GM23338 (cell line): ENCODE results near the gene NHLRC4. TPM values are rescaled to one million over a fixed set of nuclear protein-coding genes. Genes with fewer than 3 reads are reported as not detected.

Experiments used
- ATAC-seq: fragments of 200-7000 bp; cut with Tn5 transposase; 3 replicates; pipeline ENCODE4 v1.9.1; 2020
- DNase-seq: peaks from one replicate; pipeline ENCODE4 v3.0.0-alpha.2; 2015; ENCODE audit warnings: low spot score
- H2AFZ ChIP-seq: fragments of 200-600 bp; sonication (generic); 2 replicates; pipeline ENCODE4 v1.8.0; 2016; ENCODE audit warnings: antibody characterized with exemption, mild to moderate bottlenecking, moderate library complexity
- H3F3A ChIP-seq: fragments of 200-600 bp; sonication (generic); replicated peaks from 2 replicates; pipeline ENCODE4 v1.8.0; 2017; ENCODE audit warnings: antibody characterized with exemption, mixed run types, low read depth
- H3K27ac ChIP-seq: fragments of 200-600 bp; sonication (generic); 2 replicates; pipeline ENCODE4 v1.6.1; 2016; ENCODE audit warnings: low read depth
- H3K27me3 ChIP-seq: fragments of 200-600 bp; sonication (generic); 2 replicates; pipeline ENCODE4 v1.8.0; 2016; ENCODE audit warnings: mild to moderate bottlenecking, mixed run types, moderate library complexity; ENCODE audit not compliant: insufficient read depth
- H3K36me3 ChIP-seq: fragments of 200-600 bp; sonication (generic); 2 replicates; pipeline ENCODE4 v1.8.0; 2016; ENCODE audit warnings: mild to moderate bottlenecking; ENCODE audit not compliant: insufficient read depth
- H3K4me1 ChIP-seq: fragments of 200-600 bp; sonication (generic); 2 replicates; pipeline ENCODE4 v1.8.0; 2016; ENCODE audit warnings: mild to moderate bottlenecking, moderate library complexity; ENCODE audit not compliant: insufficient read depth
- H3K4me2 ChIP-seq: fragments of 200-600 bp; sonication (generic); 2 replicates; pipeline ENCODE4 v1.7.1; 2017; ENCODE audit warnings: mixed run types
- H3K4me3 ChIP-seq: fragments of 200-600 bp; sonication (generic); 2 replicates; pipeline ENCODE4 v1.6.1; 2016; ENCODE audit warnings: mixed run types
- H3K79me2 ChIP-seq: fragments of 200-600 bp; sonication (generic); replicated peaks from 2 replicates; pipeline ENCODE4 v1.8.0; 2017; ENCODE audit warnings: mild to moderate bottlenecking; ENCODE audit not compliant: insufficient read depth
- H3K9me2 ChIP-seq: fragments of 200-600 bp; sonication (generic); 2 replicates; pipeline ENCODE4 v1.8.0; 2017; ENCODE audit not compliant: insufficient read depth
- H4K20me1 ChIP-seq: fragments of 200-600 bp; sonication (generic); replicated peaks from 2 replicates; pipeline ENCODE4 v1.8.0; 2017; ENCODE audit warnings: mild to moderate bottlenecking; ENCODE audit not compliant: insufficient read depth
- H3K27ac Mint-ChIP-seq: 2 replicates; pipeline ENCODE4 v1.8.0; 2020; ENCODE audit warnings: inconsistent platforms, mild to moderate bottlenecking, moderate library complexity, mixed read lengths
- H3K27me3 Mint-ChIP-seq: 3 replicates; pipeline ENCODE4 v1.8.0; 2022; ENCODE audit warnings: low read depth, mild to moderate bottlenecking, moderate library complexity, mixed read lengths, inconsistent platforms; ENCODE audit not compliant: insufficient read depth, poor library complexity
- H3K36me3 Mint-ChIP-seq: 3 replicates; pipeline ENCODE4 v1.8.0; 2021; ENCODE audit warnings: low read depth, mild to moderate bottlenecking, inconsistent platforms, moderate library complexity, mixed read lengths
- H3K4me1 Mint-ChIP-seq: 3 replicates; pipeline ENCODE4 v1.8.0; 2020; ENCODE audit warnings: mild to moderate bottlenecking, inconsistent platforms, mixed read lengths
- H3K4me3 Mint-ChIP-seq: 3 replicates; pipeline ENCODE4 v1.8.0; 2021; ENCODE audit warnings: moderate library complexity, mild to moderate bottlenecking, inconsistent platforms, mixed read lengths
- H3K9me3 Mint-ChIP-seq: 3 replicates; pipeline ENCODE4 v1.8.0; 2020; ENCODE audit warnings: moderate library complexity, mild to moderate bottlenecking, inconsistent platforms, mixed read lengths
- JUNB ChIP-seq: IDR thresholded peaks from one replicate; pipeline ENCODE4 v1.6.1; 2016; ENCODE audit warnings: antibody characterized with exemption; ENCODE audit not compliant: unreplicated experiment
- ZNF114 ChIP-seq: fragments of 250-450 bp; sonication (Bioruptor Pico); IDR thresholded peaks from 2 replicates; pipeline ENCODE4 v1.5.0; 2020; ENCODE audit warnings: mild to moderate bottlenecking, moderate library complexity
- polyA plus RNA-seq: library from polyadenylated mRNA; unstranded; fragments of >200 nt; fragmentation: Nextera tagmentation; extraction: Ambion mirVana; gene quantifications from 2 replicates; pipeline ENCODE4 v1.2.1, GENCODE V29; 2016
- total RNA-seq: library from RNA; depleted of rRNA; stranded (reverse); fragments of >200 nt; shearing (Covaris generic); gene quantifications from 2 replicates; pipeline ENCODE4 v1.2.3, GENCODE V29; 2014
- TF ChIP-seq, protein P1 (sequence below): fragments of 250-450 bp; sonication (Bioruptor Pico); IDR thresholded peaks from 2 replicates; pipeline ENCODE4 v1.5.0; 2020; ENCODE audit warnings: mild to moderate bottlenecking, moderate library complexity

NHLRC4 gene
- total and polyA plus RNA-seq, 2 experiments from 2014 or later = 0.47 to 0.80 TPM

GRCh38 chr16:593406-593805 lies 26.6 kb downstream of the NHLRC4 start:
- H3K27me3 Mint-ChIP-seq = peaks cover 22% of the 10 kb centered on the region
- ATAC-seq = no peak
- no peak overlapping the region for H3K27ac Mint-ChIP-seq

More at GRCh38 chr16:593406-593805, 26.6 kb downstream of the NHLRC4 start:
- Histone ChIP-seq H3K79me2 (peaks cover 34% of the 10 kb centered on the region), H3K27me3 (no peaks in the 10 kb centered on the region), H4K20me1 (peaks cover 19% of the 10 kb centered on the region), H3K9me2 (no peaks in the 10 kb centered on the region), H3K27ac (no peak overlapping the region), H3K4me1 (no peaks in the 10 kb centered on the region), H3K4me3 (no peak overlapping the region), H2AFZ (no peak overlapping the region), H3K4me2 (no peak overlapping the region), H3K36me3 (no peaks in the 10 kb centered on the region), H3F3A (no peaks in the 10 kb centered on the region)
- no peaks in the 10 kb centered on the region; the same call in 2 of the 3 replicates for H3K9me3 Mint-ChIP-seq
- peaks cover 8% of the 10 kb centered on the region; the same call in 2 of the 3 replicates for H3K36me3 Mint-ChIP-seq
- H3K4me1 Mint-ChIP-seq = peaks cover 9% of the 10 kb centered on the region
- no peak for TF ChIP-seq JUNB
- no peak for TF ChIP-seq ZNF114
- TF ChIP-seq, protein P1, sequence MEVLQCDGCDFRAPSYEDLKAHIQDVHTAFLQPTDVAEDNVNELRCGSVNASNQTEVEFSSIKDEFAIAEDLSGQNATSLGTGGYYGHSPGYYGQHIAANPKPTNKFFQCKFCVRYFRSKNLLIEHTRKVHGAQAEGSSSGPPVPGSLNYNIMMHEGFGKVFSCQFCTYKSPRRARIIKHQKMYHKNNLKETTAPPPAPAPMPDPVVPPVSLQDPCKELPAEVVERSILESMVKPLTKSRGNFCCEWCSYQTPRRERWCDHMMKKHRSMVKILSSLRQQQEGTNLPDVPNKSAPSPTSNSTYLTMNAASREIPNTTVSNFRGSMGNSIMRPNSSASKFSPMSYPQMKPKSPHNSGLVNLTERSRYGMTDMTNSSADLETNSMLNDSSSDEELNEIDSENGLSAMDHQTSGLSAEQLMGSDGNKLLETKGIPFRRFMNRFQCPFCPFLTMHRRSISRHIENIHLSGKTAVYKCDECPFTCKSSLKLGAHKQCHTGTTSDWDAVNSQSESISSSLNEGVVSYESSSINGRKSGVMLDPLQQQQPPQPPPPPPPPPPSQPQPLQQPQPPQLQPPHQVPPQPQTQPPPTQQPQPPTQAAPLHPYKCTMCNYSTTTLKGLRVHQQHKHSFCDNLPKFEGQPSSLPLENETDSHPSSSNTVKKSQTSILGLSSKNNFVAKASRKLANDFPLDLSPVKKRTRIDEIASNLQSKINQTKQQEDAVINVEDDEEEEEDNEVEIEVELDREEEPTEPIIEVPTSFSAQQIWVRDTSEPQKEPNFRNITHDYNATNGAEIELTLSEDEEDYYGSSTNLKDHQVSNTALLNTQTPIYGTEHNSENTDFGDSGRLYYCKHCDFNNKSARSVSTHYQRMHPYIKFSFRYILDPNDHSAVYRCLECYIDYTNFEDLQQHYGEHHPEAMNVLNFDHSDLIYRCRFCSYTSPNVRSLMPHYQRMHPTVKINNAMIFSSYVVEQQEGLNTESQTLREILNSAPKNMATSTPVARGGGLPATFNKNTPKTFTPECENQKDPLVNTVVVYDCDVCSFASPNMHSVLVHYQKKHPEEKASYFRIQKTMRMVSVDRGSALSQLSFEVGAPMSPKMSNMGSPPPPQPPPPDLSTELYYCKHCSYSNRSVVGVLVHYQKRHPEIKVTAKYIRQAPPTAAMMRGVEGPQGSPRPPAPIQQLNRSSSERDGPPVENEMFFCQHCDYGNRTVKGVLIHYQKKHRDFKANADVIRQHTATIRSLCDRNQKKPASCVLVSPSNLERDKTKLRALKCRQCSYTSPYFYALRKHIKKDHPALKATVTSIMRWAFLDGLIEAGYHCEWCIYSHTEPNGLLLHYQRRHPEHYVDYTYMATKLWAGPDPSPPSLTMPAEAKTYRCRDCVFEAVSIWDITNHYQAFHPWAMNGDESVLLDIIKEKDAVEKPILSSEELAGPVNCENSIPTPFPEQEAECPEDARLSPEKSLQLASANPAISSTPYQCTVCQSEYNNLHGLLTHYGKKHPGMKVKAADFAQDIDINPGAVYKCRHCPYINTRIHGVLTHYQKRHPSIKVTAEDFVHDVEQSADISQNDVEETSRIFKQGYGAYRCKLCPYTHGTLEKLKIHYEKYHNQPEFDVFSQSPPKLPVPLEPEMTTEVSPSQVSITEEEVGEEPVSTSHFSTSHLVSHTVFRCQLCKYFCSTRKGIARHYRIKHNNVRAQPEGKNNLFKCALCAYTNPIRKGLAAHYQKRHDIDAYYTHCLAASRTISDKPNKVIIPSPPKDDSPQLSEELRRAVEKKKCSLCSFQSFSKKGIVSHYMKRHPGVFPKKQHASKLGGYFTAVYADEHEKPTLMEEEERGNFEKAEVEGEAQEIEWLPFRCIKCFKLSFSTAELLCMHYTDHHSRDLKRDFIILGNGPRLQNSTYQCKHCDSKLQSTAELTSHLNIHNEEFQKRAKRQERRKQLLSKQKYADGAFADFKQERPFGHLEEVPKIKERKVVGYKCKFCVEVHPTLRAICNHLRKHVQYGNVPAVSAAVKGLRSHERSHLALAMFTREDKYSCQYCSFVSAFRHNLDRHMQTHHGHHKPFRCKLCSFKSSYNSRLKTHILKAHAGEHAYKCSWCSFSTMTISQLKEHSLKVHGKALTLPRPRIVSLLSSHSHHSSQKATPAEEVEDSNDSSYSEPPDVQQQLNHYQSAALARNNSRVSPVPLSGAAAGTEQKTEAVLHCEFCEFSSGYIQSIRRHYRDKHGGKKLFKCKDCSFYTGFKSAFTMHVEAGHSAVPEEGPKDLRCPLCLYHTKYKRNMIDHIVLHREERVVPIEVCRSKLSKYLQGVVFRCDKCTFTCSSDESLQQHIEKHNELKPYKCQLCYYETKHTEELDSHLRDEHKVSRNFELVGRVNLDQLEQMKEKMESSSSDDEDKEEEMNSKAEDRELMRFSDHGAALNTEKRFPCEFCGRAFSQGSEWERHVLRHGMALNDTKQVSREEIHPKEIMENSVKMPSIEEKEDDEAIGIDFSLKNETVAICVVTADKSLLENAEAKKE = no peak
- H3K4me3 Mint-ChIP-seq = no peak overlapping the region
- no peak for DNase-seq
